NB4 (cell line): ENCODE results near the gene TAF11L4.
"Not testable (repeated sequence)": the region's sequence is repeated elsewhere in the genome, so short reads cannot be mapped to it uniquely, and the experiment has no call there.

ENCODE experiments used
- CTCF ChIP-seq: IDR thresholded peaks from one replicate; pipeline ENCODE4 v1.5.1; 2012; ENCODE audit warnings: low read depth, low read length
- MAX ChIP-seq: IDR thresholded peaks from 2 replicates; pipeline ENCODE4 v1.6.1; 2011; ENCODE audit warnings: low read depth, low read length

- not testable (repeated sequence) for TF ChIP-seq MAX, CTCF
Observed at GRCh38 chr5:17526504-17526903, 4.9 kb downstream of the TAF11L4 start.
